Neural cell (in vitro differentiated cells): ENCODE data around the gene SLC23A1.

Source experiments
- CTCF ChIP-seq: fragments of 450-650 bp; IDR thresholded peaks from 2 replicates; pipeline ENCODE4 v1.5.1; 2014; ENCODE audit warnings: antibody characterized with exemption, mild to moderate bottlenecking, moderate library complexity; ENCODE audit not compliant: poor library complexity, severe bottlenecking
- EZH2 ChIP-seq: fragments of 200-600, 300-800 bp; shearing (Covaris generic), sonication (generic); IDR thresholded peaks from 2 replicates; pipeline ENCODE4 v1.6.1; 2014; ENCODE audit warnings: antibody characterized with exemption, low read length, borderline replicate concordance, mild to moderate bottlenecking; ENCODE audit not compliant: insufficient read depth, poor library complexity, severe bottlenecking
- RAD21 ChIP-seq: fragments of 450-650 bp; conservative IDR thresholded peaks from 2 replicates; pipeline ENCODE4 v1.6.1; 2014; ENCODE audit warnings: antibody characterized with exemption, mild to moderate bottlenecking, moderate library complexity
- SMC3 ChIP-seq: fragments of 450-650 bp; conservative IDR thresholded peaks from 2 replicates; pipeline ENCODE4 v1.6.1; 2014; ENCODE audit warnings: antibody characterized with exemption, mild to moderate bottlenecking, moderate library complexity; ENCODE audit not compliant: poor library complexity

GRCh38 chr5:139413153-139413552 is 30.1 kb upstream of the SLC23A1 start:
- no peak for TF ChIP-seq CTCF
- TF ChIP-seq RAD21 = no peak
- no peak for TF ChIP-seq SMC3
- TF ChIP-seq EZH2 = no peak
